ENCODE data around the gene ARHGEF16. TPM values are rescaled to one million over a fixed set of nuclear protein-coding genes. Genes with fewer than 3 reads are reported as not detected.

Gene ARHGEF16
- polyA plus RNA-seq, 1 of the 3 experiments (the other 2 are of a cell fraction): 0.18 TPM

GRCh38 chr1:3432306-3432705 lies 22.2 kb upstream of the ARHGEF16 start:
- ChIA-PET POLR2A (no interaction called here), CTCF (interaction anchor here (1.0 to 2.2 kb wide), 10 partner anchors 8 to 646 kb away, joined by 3 to 12 read pairs (median 4); no protein-coding TSS in a partner anchor)
- H3K4me3 ChIP-seq (ENCODE audit: low read depth in 2 of 2, low read length in 1 of 2): no peak overlapping the region
- no peak overlapping the region for H2AFZ ChIP-seq (ENCODE audit: low read depth)
- H3K9me2 ChIP-seq: no peaks in the 10 kb centered on the region
- DNase-seq: no peak
- TF ChIP-seq GATA2 (CRISPR knock-in tag; IDR thresholded peaks at IDR 0.05): no peak
- TF ChIP-seq YY1 (IDR thresholded peaks at IDR 0.05; ENCODE audit: low read depth): no peak
- TF ChIP-seq FOXJ3 (CRISPR knock-in tag; IDR thresholded peaks at IDR 0.05): no peak
- TF ChIP-seq MEF2A (IDR thresholded peaks at IDR 0.05; ENCODE audit: borderline replicate concordance, low read depth): no peak
- TF ChIP-seq PBX3 (IDR thresholded peaks at IDR 0.05): no peak
- TF ChIP-seq EZH2phosphoT487 (IDR thresholded peaks at IDR 0.05; ENCODE audit: borderline replicate concordance, low read depth): no peak
- no peak for TF ChIP-seq TAF1 (IDR thresholded peaks at IDR 0.05; ENCODE audit: borderline replicate concordance, low read depth, low read length)
- H3K27me3 ChIP-seq (ENCODE audit: insufficient read depth): peaks cover 14% of the 10 kb centered on the region; the same call in 1 of the 2 replicates
- H3K36me3 ChIP-seq (replicated peaks in 1 of 2; ENCODE audit: control insufficient read depth in 1 of 2, insufficient read depth in 2 of 2, low read length in 1 of 2): no peaks in the 10 kb centered on the region
- WGBS (ENCODE audit: low lambda C conversion rate): 15% methylated on average over 5 of the region's 15 CpGs
- no peaks in the 10 kb centered on the region for H4K20me1 ChIP-seq (ENCODE audit: insufficient read depth)
- H3K4me2 ChIP-seq: no peak overlapping the region
- no peaks in the 10 kb centered on the region for H3F3A ChIP-seq (replicated peaks; ENCODE audit: insufficient read depth)
- no peaks in the 10 kb centered on the region for H3K4me1 ChIP-seq (ENCODE audit: control insufficient read depth in 1 of 2, insufficient read depth in 2 of 2, low read depth in 1 of 2, low read length in 1 of 2)
- no peaks in the 10 kb centered on the region for H3K9me3 ChIP-seq
- no peak overlapping the region for H3K27ac ChIP-seq (ENCODE audit: low read depth in 2 of 2, low read length in 1 of 2)
- H3K79me2 ChIP-seq (ENCODE audit: insufficient read depth): no peaks in the 10 kb centered on the region
- H3K9ac ChIP-seq: no peak overlapping the region

GRCh38 chr1:3433076-3433475 lies 21.4 kb upstream of the ARHGEF16 start:
- Histone ChIP-seq H3K27me3 (ENCODE audit: insufficient read depth) (peaks cover 14% of the 10 kb centered on the region; the same call in 1 of the 2 replicates), H4K20me1 (ENCODE audit: insufficient read depth) (no peaks in the 10 kb centered on the region), H3K36me3 (replicated peaks in 1 of 2; ENCODE audit: control insufficient read depth in 1 of 2, insufficient read depth in 2 of 2, low read length in 1 of 2) (no peaks in the 10 kb centered on the region), H3K4me1 (ENCODE audit: control insufficient read depth in 1 of 2, insufficient read depth in 2 of 2, low read depth in 1 of 2, low read length in 1 of 2) (no peaks in the 10 kb centered on the region), H3F3A (replicated peaks; ENCODE audit: insufficient read depth) (no peaks in the 10 kb centered on the region), H3K9ac (no peak overlapping the region), H3K9me2 (no peaks in the 10 kb centered on the region), H3K4me3 (ENCODE audit: low read depth in 2 of 2, low read length in 1 of 2) (no peak overlapping the region), H3K27ac (ENCODE audit: low read depth in 2 of 2, low read length in 1 of 2) (no peak overlapping the region), H3K4me2 (no peak overlapping the region), H3K79me2 (ENCODE audit: insufficient read depth) (no peaks in the 10 kb centered on the region), H3K9me3 (no peaks in the 10 kb centered on the region), H2AFZ (ENCODE audit: low read depth) (no peak overlapping the region)
- no peak for DNase-seq
- ChIA-PET POLR2A (no interaction called here), CTCF (interaction anchor here (2.2 kb wide), 1 partner anchor 9 kb away, joined by 9 read pairs; no protein-coding TSS in a partner anchor)
- no CpG with 5 or more reads among the region's 14 CpGs for WGBS (ENCODE audit: low lambda C conversion rate)
- TF ChIP-seq TEAD4 (IDR thresholded peaks at IDR 0.05; ENCODE audit: borderline replicate concordance, insufficient read depth): no peak

- Histone ChIP-seq H3F3A (replicated peaks; ENCODE audit: insufficient read depth) (no peaks in the 10 kb centered on the region), H3K9me3 (no peaks in the 10 kb centered on the region), H3K4me2 (no peak overlapping the region), H2AFZ (ENCODE audit: low read depth) (no peak overlapping the region), H3K9me2 (no peaks in the 10 kb centered on the region), H3K27me3 (ENCODE audit: insufficient read depth) (peaks cover 14% of the 10 kb centered on the region; the same call in 1 of the 2 replicates), H4K20me1 (ENCODE audit: insufficient read depth) (no peaks in the 10 kb centered on the region), H3K36me3 (replicated peaks in 1 of 2; ENCODE audit: control insufficient read depth in 1 of 2, insufficient read depth in 2 of 2, low read length in 1 of 2) (no peaks in the 10 kb centered on the region), H3K9ac (no peak overlapping the region), H3K27ac (ENCODE audit: low read depth in 2 of 2, low read length in 1 of 2) (no peak overlapping the region), H3K79me2 (ENCODE audit: insufficient read depth) (no peaks in the 10 kb centered on the region), H3K4me1 (ENCODE audit: control insufficient read depth in 1 of 2, insufficient read depth in 2 of 2, low read depth in 1 of 2, low read length in 1 of 2) (no peaks in the 10 kb centered on the region), H3K4me3 (ENCODE audit: low read depth in 2 of 2, low read length in 1 of 2) (no peak overlapping the region)
- ChIA-PET CTCF (interaction anchor here (0.6 to 2.2 kb wide), 2 partner anchors 9 to 26 kb away, joined by 3 to 9 read pairs; no protein-coding TSS in a partner anchor), POLR2A (no interaction called here)
- 59% methylated on average over 31 of the region's 31 CpGs for WGBS (ENCODE audit: low lambda C conversion rate)
- DNase-seq: no peak
- no peak for TF ChIP-seq REST (IDR thresholded peaks at IDR 0.05; ENCODE audit: low read depth, low read length)
- TF ChIP-seq MAX (IDR thresholded peaks at IDR 0.05; ENCODE audit: low read depth): no peak
- TF ChIP-seq USF2 (IDR thresholded peaks at IDR 0.05; ENCODE audit: borderline replicate concordance, low read depth, low read length): no peak
- TF ChIP-seq MEF2A (IDR thresholded peaks at IDR 0.05; ENCODE audit: borderline replicate concordance, low read depth): no peak
- no peak for TF ChIP-seq ELF1 (IDR thresholded peaks at IDR 0.05)
- TF ChIP-seq RCOR1 (IDR thresholded peaks at IDR 0.05; ENCODE audit: low read length): no peak
Observed at GRCh38 chr1:3433596-3434320, 20.7 kb upstream of the ARHGEF16 start.

All from SK-N-SH (cell line).